HPDE6-E6E7 (cell line): ENCODE measurements around the gene GATA1.
"Not testable (repeated sequence)": the region's sequence is repeated elsewhere in the genome, so short reads cannot be mapped to it uniquely, and the experiment has no call there.

ENCODE experiments used
- DNase-seq: peaks from one replicate; pipeline ENCODE4 v3.0.0; 2011; ENCODE audit warnings: missing footprints; ENCODE audit errors: extremely low spot score

GATA1 gene

DNA sequence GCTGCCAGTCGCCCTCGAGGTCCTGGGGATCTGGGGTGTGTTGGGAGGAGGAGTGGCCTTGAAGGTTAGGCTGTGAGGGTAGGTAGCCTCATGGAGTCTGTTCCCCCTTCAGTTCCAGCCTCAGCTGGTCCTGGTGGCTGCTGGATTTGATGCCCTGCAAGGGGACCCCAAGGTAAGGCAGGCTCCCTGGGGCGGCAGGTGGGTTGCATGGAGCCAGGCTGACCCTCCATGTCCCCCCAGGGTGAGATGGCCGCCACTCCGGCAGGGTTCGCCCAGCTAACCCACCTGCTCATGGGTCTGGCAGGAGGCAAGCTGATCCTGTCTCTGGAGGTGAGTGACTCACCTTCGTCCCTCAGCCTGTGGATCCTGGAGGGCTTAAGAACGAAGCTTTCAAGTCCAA, 28.3 kb downstream of the GATA1 start:
- no peak for DNase-seq

DNA sequence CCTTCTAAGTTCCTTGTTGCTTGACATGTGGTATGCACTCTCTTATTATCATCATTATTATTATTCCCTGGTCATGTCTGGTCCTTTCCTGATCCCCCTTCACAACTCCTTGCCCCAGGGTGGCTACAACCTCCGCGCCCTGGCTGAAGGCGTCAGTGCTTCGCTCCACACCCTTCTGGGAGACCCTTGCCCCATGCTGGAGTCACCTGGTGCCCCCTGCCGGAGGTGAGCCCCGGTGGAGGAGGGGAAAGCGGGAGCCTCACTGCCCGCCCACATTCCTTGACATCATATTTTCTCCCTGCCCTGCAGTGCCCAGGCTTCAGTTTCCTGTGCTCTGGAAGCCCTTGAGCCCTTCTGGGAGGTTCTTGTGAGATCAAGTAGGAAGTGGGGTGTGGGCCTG, 28.9 kb downstream of the GATA1 start:
- DNase-seq: no peak

DNA sequence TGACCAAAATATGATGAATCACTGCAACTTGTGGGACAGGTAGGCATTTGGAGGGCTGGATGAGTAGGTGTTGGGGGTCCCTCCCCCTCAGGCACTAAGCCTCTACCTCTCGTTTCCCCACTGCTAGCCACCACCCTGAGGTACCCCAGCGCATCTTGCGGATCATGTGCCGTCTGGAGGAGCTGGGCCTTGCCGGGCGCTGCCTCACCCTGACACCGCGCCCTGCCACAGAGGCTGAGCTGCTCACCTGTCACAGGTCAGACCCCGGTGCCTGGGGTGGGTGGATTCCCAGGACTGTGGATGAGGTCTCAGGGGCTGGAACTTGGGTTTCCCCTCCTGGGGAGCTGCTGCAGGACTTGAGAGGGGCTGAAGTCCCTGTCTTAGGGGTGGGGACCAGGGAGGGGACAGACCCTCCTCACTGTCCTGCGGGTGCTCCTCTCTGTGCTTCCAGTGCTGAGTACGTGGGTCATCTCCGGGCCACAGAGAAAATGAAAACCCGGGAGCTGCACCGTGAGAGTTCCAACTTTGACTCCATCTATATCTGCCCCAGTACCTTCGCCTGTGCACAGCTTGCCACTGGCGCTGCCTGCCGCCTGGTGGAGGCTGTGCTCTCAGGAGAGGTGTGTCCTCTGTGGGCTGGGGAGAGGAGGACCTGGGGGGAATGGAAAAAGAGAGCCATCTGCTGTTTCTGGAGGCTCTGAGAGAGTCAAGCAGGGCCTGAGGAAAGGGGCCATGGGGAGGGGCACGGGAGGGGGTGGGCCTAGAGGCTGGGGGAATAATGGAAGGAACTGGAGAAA, 29.8 kb downstream of the GATA1 start:
- DNase-seq: no peak

DNA sequence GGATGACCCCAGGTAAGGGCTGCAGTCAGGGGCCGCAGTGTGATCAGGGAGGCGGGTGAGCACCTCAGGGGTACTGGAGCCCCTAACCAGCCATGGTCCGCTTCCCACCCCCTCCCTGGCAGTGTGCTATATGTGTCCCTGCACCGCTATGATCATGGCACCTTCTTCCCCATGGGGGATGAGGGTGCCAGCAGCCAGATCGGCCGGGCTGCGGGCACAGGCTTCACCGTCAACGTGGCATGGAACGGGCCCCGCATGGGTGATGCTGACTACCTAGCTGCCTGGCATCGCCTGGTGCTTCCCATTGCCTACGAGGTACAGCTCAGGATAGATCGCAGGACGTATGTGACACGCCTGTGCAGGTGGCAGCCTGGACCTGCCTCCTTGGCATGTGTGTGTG, 31.7 kb downstream of the GATA1 start:
- DNase-seq: no peak

DNA sequence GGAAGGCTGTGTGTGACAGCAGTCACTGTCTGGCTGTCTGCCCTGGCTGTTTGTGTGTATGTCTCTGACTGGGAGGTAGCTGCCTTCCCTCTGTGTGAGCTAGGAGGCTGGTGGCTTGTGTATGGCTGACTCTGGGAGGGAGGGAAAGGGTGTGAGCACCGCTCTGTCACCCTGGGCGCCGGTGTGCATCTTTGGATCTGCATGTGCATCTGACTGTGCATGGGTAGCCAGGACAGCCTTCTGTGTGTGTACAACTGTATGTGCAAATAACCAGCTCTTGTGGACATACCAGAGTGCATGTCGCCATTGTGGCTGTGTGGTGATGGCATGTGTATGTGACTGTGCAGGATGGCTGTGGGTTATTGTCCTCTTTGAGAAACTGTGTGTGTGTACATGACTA, 32.5 kb downstream of the GATA1 start:
- no peak for DNase-seq

DNA sequence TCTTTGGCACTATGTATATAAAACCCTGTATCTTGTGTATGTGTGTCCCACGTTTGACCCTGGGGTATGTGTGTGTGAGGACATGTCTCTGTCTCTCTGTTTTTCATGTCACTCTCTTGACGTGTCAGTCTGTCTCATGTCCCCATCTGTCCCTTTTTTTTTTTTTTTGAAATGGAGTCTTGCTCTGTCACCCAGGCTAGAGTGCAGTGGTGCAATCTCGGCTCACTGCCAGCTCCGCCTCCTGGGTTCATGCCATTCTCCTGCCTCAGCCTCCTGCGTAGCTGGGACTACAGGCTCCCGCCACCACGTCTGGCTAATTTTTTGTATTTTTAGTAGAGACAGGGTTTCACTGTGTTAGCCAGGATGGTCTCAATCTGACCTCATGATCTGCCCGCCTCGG, 33.0 kb downstream of the GATA1 start:
- DNase-seq: not testable (repeated sequence)

DNA sequence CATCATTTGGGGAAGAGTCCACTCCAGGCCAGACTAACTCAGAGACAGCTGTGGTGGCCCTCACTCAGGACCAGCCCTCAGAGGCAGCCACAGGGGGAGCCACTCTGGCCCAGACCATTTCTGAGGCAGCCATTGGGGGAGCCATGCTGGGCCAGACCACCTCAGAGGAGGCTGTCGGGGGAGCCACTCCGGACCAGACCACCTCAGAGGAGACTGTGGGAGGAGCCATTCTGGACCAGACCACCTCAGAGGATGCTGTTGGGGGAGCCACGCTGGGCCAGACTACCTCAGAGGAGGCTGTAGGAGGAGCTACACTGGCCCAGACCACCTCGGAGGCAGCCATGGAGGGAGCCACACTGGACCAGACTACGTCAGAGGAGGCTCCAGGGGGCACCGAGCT, 36.7 kb downstream of the GATA1 start:
- no peak for DNase-seq

DNA sequence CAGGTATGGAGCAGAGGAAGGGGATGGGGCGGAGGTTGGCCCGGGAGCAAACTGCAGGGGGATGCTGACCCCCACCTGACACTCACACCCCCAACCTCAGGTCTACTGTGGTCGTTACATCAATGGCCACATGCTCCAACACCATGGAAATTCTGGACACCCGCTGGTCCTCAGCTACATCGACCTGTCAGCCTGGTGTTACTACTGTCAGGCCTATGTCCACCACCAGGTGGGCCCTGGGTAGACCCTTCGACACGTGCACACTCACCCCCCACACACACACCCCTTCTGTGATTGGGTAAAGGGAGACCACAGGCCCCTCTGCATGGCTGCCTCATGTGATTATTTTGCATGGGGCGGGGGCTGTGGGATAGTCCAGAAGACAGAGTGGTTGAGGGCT, 37.7 kb downstream of the GATA1 start:
- no peak for DNase-seq

DNA sequence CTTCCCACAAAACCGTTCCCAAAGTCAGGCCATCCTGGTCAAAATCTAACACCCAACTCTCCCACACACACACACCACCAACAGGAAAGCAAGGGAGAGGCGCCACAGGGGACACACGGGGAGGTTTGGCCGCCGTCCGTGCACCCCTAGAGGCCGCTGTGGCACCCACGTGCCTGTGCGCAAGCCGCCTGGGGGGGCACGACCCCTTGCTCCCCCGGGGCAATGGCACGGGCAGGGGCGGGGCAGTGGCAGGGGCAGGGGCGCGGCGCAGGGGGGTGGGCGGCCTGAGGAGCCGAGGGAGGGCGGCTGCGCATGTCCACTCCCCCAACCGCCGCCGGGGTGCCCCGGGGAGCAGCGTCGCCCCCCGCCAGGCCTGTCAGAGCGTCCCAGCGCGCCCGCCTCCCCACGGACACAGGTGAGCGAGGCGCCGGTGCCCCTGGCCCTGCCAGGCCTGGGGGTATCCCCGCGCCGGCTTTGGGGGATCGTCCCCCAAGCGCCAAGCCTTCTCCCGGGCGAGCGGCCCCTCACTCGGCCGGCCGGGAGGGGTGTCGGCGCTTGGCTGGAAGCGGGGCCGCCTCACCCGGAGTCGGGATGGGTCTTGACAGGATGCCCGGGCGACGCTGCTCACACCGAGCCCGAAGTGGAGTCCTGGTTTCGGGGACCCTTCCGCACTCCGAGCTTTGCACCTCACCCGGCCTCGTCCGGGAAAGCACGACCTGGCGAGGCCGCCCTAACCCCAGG, 39.9 kb downstream of the GATA1 start, which contains the start of gene ERAS:
Gene ERAS, plus strand, starts transcription at position 379 of the 741 bp plus-strand sequence. CDS start 2,611 bp downstream, outside the sequence.
- DNase-seq: no peak

DNA sequence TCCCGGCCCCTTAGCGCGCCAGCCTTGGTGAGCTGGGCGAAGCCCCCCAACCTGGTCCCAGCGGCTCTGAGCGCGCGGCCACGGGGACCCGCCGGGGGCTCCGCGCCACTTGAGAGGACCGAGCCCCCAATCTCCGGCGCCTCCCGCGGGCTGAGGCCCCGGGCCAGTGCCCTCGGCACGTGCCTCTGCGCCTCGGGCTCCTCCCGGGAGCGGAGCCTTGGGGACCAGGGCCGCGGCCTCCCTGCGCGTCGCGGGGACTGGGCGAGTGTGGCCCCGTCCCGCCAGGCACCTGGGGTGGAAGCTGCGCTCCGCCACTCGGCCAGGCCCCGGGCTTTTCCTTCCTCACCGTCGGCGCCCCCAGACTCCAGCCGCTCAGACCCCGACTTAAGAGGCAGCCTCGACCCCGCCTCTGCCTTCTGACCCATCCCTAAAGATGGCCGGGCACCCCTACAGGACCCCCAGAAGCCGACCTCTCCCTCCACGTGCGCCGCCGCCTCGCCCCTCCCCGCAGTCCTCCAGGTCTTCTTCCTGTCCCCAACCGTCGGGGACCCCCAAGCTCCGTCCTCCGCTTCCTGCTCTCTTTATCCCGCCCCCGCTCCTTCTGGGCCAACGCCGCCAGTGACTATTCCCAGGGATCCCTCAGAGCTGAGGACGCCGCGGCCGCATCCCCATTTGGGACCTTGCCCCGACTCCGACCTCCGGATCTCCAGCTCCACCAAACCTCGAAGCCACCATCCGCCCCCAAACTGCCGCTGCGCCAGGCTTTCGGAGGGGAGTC, 40.7 kb downstream of the GATA1 start:
- no peak for DNase-seq

DNA sequence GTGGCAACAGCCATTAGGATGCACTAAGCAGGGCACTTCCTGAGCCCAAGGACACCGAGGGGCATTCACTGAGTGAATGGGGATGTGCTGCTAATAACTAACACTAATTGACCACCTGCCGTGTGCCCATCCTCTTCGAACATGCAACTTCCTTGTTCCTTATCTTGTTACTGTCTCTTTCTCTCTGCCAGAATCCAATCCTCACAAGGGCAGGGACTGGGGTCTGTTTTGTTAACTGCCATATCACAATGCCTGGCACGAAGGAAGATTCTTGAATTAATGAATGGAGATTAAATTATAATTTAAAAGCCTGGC, 41.2 kb downstream of the GATA1 start:
- no peak for DNase-seq

DNA sequence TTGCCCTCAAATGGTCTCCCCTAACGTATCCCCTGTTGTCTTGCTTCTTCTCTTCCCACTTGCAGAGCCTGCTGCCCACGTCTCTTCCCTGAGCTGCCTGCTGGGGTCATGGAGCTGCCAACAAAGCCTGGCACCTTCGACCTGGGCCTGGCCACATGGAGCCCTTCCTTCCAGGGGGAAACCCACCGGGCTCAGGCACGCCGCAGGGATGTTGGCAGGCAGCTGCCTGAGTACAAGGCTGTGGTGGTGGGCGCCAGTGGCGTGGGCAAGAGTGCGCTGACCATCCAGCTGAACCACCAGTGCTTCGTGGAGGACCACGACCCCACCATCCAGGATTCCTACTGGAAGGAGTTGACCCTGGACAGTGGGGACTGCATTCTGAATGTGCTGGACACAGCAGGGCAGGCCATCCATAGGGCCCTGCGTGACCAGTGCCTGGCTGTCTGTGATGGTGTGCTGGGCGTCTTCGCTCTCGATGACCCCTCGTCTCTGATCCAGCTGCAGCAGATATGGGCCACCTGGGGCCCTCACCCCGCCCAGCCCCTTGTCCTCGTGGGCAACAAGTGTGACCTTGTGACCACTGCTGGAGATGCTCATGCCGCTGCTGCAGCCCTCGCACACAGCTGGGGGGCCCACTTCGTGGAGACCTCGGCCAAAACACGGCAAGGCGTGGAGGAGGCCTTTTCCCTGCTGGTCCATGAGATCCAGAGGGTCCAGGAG, 42.8 kb downstream of the GATA1 start:
- no peak for DNase-seq

DNA sequence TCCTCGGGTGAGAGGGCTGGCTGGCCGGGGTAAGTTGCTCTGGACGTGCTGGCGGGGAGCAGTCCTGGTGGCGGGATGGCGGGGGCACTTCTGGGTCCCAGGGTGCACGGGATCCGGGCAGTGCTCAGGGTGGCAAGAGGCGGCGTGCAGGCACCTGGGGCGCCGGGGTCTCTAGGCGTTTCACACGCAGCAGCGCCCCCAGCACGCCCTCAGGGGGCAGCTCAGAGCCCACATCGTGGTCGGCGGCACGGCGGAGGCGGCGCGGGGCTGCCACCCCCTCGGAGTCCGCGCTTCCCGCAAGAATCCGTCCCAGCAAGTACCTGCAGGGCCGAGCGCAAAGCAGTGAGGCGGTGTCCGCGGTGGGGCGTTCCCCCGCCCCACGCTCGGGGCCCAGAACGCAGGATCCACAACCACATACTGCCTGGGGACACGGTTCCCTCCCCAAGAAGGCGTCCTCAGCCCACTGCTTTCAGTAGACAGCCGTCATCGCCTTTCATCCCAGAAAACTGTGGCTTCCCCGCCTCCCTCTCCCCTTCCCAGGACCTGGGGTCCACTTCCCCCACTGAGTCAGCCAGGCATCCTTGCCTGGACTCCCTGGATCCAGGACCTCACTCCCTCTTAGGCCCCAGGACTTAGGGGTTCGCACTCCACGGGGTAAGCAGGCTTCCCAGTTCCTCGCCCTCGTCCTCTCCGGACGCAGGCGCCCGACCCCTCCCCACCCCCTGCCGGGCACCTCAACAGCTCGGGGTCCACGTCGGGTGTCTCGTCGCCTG, 44.9 kb downstream of the GATA1 start:
- DNase-seq: no peak

DNA sequence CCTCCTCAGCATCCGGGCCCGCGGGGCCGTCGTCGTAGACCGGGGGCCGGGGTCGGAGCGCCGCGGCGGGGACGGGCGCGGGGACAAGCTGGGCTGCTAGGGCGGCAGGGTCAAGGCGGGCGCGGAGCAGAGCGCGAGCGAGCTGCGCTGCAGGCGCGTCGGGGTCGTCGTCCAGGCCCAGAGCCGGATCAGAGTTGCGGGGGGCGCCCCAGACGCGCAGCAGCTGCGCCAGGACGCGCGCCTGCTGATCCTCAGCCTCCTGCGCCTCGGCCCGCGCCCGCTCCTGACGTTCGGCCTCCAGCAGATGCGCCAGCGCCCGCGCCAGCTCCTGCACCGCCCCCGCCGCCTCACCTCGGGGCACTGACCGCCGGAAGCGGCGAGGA, 45.5 kb downstream of the GATA1 start:
- DNase-seq: no peak

DNA sequence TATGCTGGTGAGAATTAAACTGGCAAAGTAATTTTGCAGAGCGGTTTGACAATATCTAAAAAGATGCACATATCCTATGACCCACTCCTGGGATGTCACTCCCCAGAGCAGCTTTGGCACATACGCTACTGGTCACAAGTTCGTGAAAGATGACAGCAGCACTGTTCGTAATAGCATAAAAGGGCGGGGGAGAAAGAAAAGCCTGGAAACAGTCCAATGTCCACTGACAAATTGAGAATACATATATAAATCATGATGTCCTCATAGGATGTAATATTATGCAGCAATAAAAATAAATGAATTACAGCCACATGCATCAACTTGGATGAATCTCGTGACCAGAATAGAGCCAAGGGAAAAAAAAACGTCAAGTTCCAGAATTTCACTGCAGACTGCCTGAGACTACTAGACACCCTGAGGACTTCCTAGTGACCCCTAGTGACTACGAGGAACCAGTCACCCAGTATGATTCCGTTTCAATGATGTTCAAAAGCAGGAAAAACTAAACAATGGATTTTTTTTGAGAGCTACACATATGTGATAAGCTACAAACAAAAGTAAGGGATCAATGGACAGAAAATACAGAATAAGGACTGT, 47.2 kb downstream of the GATA1 start:
- no peak for DNase-seq

DNA sequence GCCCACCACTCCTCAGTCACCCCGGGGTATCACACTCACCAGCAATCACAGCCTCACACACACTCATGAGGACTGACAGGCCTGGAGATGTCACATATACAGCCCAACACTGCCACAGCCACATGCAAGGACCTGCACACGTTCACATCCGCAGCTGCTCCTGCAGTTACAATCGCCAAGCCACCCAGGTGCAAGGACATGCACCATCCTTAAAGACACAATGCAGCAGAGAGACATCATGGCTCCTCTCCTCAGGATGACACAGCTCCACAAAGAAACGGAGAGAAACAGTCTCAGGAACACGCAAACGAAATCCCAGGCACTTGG, 48.0 kb downstream of the GATA1 start:
- DNase-seq: no peak

DNA sequence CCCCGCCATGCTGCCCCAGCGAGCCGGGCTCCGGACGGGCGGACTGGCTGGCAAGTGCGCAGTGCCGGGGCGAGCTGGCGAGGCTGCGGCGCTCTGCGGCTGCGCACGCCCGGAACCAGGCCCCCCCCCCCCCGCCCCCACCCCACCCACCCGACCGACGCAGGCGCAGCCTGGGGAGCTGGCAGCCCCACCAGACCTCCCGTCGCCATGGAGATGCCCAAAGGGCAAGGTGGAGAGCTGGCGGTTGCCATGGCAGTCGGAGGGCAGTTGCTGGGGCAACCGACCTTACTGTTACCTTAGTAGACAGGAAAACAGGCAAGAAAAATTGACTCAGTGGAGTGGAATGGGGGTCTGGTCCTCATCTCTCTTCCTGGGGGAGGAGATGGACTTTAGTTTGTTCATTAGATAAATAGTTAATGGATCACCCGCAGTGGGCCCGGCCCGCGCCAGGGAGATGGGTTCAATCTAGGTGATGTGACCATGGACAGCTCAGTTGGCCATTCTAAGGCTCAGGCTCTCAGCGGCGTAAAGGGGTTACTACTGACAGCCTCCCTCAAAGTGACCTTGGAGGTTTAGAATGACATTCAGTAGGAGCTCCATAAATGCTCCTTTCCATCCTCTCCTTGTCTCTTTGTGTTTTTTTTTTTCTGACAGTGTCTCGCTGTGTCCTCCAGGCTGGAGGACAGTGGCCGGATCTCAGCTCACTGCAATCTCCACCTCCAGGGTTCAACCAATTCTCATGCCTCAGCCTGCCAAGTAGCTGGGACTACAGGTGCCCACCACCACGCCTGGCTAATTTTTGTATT, 49.3 kb downstream of the GATA1 start, which contains the start of gene PCSK1N:
Gene PCSK1N, minus strand, starts transcription at position 87 of the 806 bp plus-strand sequence. Its CDS starts 78 bp downstream, at position 9.
- no peak for DNase-seq

DNA sequence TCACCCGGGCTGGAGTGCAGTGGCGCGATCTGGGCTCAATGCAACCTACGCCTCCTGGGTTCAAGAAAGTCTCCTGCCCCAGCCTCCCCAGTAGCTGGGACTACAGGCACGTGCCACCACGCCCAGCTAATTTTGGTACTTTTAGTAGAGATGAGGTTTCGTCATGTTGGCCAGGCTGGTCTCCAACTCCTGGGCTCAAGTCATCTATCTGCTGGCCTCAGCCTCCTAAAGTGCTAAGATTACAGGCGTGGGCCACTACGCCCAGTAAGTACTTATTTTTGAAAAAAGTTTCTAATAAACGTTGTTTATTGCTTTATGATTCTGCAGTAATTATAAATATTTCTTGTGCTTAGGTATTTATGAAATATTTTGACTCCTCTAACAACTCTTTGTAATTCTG, 53.3 kb downstream of the GATA1 start:
- DNase-seq: no peak
